A673 (cell line): ENCODE measurements around the gene FAM98B. TPM values are rescaled to one million over a fixed set of nuclear protein-coding genes. Genes with fewer than 3 reads are reported as not detected.

Source experiments
- BruUV-seq: library from RNA; stranded (reverse); fragments of 400-500 nt; replicated peaks from 2 replicates; lab custom pipeline; 2021; lab: Mats Ljungman, UMichigan
- CTCF ChIA-PET: fragments of 300-600 bp; sonication (Branson Sonifier 250); formaldehyde crosslinking; loops from one replicate; lab custom pipeline; 2022; ENCODE audit warnings: antibody characterized with exemption; lab: Charles Lee
- POLR2A ChIA-PET: fragments of 300-600 bp; sonication (Branson Sonifier 250); formaldehyde crosslinking; loops from one replicate; lab custom pipeline; 2022; ENCODE audit warnings: antibody characterized with exemption; ENCODE audit not compliant: low non-redundant PET; lab: Charles Lee
- DNase-seq: peaks from one replicate; pipeline ENCODE4 v3.0.0-alpha.2; 2015; ENCODE audit warnings: low spot score
- H3K27ac ChIP-seq: fragments of 200-600 bp; sonication (generic); 2 replicates; pipeline ENCODE4 v1.5.1; 2016; ENCODE audit warnings: mixed run types, low read depth, mild to moderate bottlenecking, mixed read lengths, antibody characterized with exemption, low read length; ENCODE audit not compliant: poor library complexity, severe bottlenecking
- H3K27me3 ChIP-seq: fragments of 200-600 bp; sonication (generic); replicated peaks from 2 replicates; pipeline ENCODE4 v1.6.1; 2017; ENCODE audit warnings: mixed run types, low read depth, mild to moderate bottlenecking, mixed read lengths, antibody characterized with exemption, low read length; ENCODE audit not compliant: insufficient read depth, poor library complexity
- H3K36me3 ChIP-seq: fragments of 200-600 bp; sonication (generic); 2 replicates; pipeline ENCODE4 v1.6.1; 2016; ENCODE audit warnings: mixed run types, mild to moderate bottlenecking, mixed read lengths, antibody characterized with exemption, low read length; ENCODE audit not compliant: insufficient read depth, poor library complexity, severe bottlenecking
- H3K4me1 ChIP-seq: fragments of 200-600 bp; sonication (generic); 2 replicates; pipeline ENCODE4 v1.6.1; 2017; ENCODE audit warnings: mixed run types, mild to moderate bottlenecking, mixed read lengths, antibody characterized with exemption, low read length; ENCODE audit not compliant: insufficient read depth, poor library complexity, severe bottlenecking
- H3K4me3 ChIP-seq: fragments of 200-600 bp; sonication (generic); 2 replicates; pipeline ENCODE4 v1.5.1; 2016; ENCODE audit warnings: low read depth, mixed run types, mild to moderate bottlenecking, mixed read lengths, low read length; ENCODE audit not compliant: poor library complexity, severe bottlenecking
- H3K9me3 ChIP-seq: fragments of 200-600 bp; sonication (generic); 2 replicates; pipeline ENCODE4 v1.6.1; 2016; ENCODE audit warnings: mixed run types, low read depth, mild to moderate bottlenecking, mixed read lengths, antibody characterized with exemption, low read length; ENCODE audit not compliant: poor library complexity, severe bottlenecking
- EZH2 ChIP-seq: fragments of 200-600 bp; sonication (generic); IDR thresholded peaks from 2 replicates; pipeline ENCODE4 v1.6.1; 2017; ENCODE audit warnings: borderline replicate concordance, low read depth, mild to moderate bottlenecking, mixed read lengths, antibody characterized with exemption, low read length; ENCODE audit not compliant: poor library complexity, severe bottlenecking
- intact Hi-C: fragments of 100-400 bp; cut with micrococcal nuclease; formaldehyde crosslinking; loops from one replicate; pipeline ENCODE4 v1.10.0; 2022; ENCODE audit not compliant: unreplicated experiment
- total RNA-seq: library from RNA; stranded (reverse); gene quantifications from 2 replicates; pipeline ENCODE4 v1.2.3, GENCODE V29; 2021
- TF ChIP-seq, protein P1 (sequence below): fragments of 300-800, 200-600 bp; sonication (generic); conservative IDR thresholded peaks from 2 replicates; pipeline ENCODE4 v1.5.1; 2017; ENCODE audit warnings: low read depth, mild to moderate bottlenecking, antibody characterized with exemption, low read length, moderate library complexity, mixed read lengths

FAM98B gene
- total RNA-seq, 1 experiment from 2014 or later = 45.0 TPM

DNA sequence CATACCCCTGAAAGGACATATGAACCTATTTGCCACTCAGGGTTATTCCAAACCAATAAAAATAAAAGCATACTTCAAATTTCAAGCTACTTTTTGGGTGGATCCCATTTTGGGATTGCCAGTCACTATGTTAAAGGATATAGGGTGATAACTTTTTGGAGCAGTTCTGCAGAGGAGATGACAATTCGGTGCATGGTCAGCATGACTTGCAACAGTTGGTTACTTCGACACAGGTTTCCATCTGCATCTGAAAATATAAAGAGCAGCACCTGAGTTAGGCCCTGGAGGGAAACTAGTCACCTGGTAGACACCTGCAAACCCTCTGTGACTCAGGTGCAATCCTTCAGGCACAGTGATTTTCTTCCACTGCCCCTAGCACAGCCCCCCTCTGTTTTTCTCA is 72.2 kb downstream of the FAM98B start:
- Histone ChIP-seq H3K4me1 (no peaks in the 10 kb centered on the region), H3K27ac (no peak overlapping the region), H3K4me3 (no peak overlapping the region), H3K27me3 (no peaks in the 10 kb centered on the region), H3K36me3 (no peaks in the 10 kb centered on the region), H3K9me3 (no peaks in the 10 kb centered on the region)
- no peak for DNase-seq
- intact Hi-C loops = no loop called here
- ChIA-PET CTCF (no interaction called here), POLR2A (no interaction called here)
- TF ChIP-seq, protein P1, sequence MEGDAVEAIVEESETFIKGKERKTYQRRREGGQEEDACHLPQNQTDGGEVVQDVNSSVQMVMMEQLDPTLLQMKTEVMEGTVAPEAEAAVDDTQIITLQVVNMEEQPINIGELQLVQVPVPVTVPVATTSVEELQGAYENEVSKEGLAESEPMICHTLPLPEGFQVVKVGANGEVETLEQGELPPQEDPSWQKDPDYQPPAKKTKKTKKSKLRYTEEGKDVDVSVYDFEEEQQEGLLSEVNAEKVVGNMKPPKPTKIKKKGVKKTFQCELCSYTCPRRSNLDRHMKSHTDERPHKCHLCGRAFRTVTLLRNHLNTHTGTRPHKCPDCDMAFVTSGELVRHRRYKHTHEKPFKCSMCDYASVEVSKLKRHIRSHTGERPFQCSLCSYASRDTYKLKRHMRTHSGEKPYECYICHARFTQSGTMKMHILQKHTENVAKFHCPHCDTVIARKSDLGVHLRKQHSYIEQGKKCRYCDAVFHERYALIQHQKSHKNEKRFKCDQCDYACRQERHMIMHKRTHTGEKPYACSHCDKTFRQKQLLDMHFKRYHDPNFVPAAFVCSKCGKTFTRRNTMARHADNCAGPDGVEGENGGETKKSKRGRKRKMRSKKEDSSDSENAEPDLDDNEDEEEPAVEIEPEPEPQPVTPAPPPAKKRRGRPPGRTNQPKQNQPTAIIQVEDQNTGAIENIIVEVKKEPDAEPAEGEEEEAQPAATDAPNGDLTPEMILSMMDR = no peak
- no peak for TF ChIP-seq EZH2
- BruUV-seq = no TSS peak

GRCh38 chr15:38528294-38528693 is 74.4 kb downstream of the FAM98B start:
- POLR2A ChIA-PET = no interaction called here
- CTCF ChIA-PET = no interaction called here
- DNase-seq = no peak

DNA sequence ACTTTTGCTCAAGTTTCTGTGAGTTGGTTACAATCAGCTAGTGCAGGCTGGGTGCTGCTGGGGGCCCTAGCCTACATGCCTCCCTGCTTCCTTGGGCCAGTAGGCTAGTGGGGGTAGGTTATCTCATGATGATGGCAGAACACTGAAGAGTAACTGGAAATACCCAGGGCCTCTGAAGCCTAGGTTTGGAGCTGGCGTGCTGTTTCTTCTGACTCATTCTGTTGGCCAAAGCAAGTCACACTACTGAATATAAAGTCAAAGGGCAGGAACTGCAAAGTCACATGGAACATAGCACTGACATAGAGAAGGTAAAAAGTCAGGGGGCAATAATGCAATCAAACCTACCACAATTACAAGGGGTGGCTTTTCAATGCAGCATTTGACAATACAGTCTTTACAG is 76.2 kb downstream of the FAM98B start:
- no peak for DNase-seq
- CTCF ChIA-PET = no interaction called here

More at GRCh38 chr15:38528294-38528693, 74.4 kb downstream of the FAM98B start:
- TF ChIP-seq, protein P1 = no peak
- no peak for TF ChIP-seq EZH2
- no peaks in the 10 kb centered on the region for H3K9me3 ChIP-seq
- intact Hi-C loops = no loop called here
- H3K27ac ChIP-seq = no peak overlapping the region
- no peak overlapping the region for H3K4me3 ChIP-seq
- no peaks in the 10 kb centered on the region for H3K36me3 ChIP-seq
- H3K27me3 ChIP-seq = no peaks in the 10 kb centered on the region
- BruUV-seq = no TSS peak
- no peaks in the 10 kb centered on the region for H3K4me1 ChIP-seq

More for the DNA sequence above, 76.2 kb downstream of the FAM98B start:
- Histone ChIP-seq H3K4me1 (no peaks in the 10 kb centered on the region), H3K27me3 (no peaks in the 10 kb centered on the region), H3K27ac (no peak overlapping the region), H3K4me3 (no peak overlapping the region), H3K9me3 (no peaks in the 10 kb centered on the region), H3K36me3 (no peaks in the 10 kb centered on the region)
- BruUV-seq = no TSS peak
- TF ChIP-seq, protein P1 = no peak
- POLR2A ChIA-PET = no interaction called here
- intact Hi-C loops = no loop called here
